ENCODE measurements around the gene PSG11.
"Not testable (repeated sequence)": the region's sequence is repeated elsewhere in the genome, so short reads cannot be mapped to it uniquely, and the experiment has no call there.

PSG11 gene

GRCh38 chr19:43026369-43026768, at the start of gene PSG11:
TSS of gene PSG11 (minus strand) at chr19:43026469. CDS start at chr19:43026372, 97 bp downstream.
- not testable (repeated sequence) for DNase-seq

- DNase-seq = not testable (repeated sequence)
Observed at GRCh38 chr19:43062418-43062817, 36.1 kb upstream of the PSG11 start.

- not testable (repeated sequence) for DNase-seq
Observed at GRCh38 chr19:43061326-43061725, 35.1 kb upstream of the PSG11 start.

- DNase-seq = not testable (repeated sequence)
Observed at GRCh38 chr19:43060254-43060653, 34.0 kb upstream of the PSG11 start.

GRCh38 chr19:43059482-43059881, 33.2 kb upstream of the PSG11 start:
- DNase-seq = not testable (repeated sequence)

GRCh38 chr19:43058440-43058839, 32.2 kb upstream of the PSG11 start:
- DNase-seq = not testable (repeated sequence)

- not testable (repeated sequence) for DNase-seq
Observed at GRCh38 chr19:43047966-43048365, 21.7 kb upstream of the PSG11 start.

GRCh38 chr19:43046578-43046977, 20.3 kb upstream of the PSG11 start:
- not testable (repeated sequence) for DNase-seq

- DNase-seq = not testable (repeated sequence)
Observed at GRCh38 chr19:43043492-43044180, 17.4 kb upstream of the PSG11 start.

GRCh38 chr19:43031645-43032044, 5.4 kb upstream of the PSG11 start:
- peak; percentile 3 for DNase-seq

GRCh38 chr19:43028866-43029265, 2.6 kb upstream of the PSG11 start:
- DNase-seq = no peak

GRCh38 chr19:43027985-43028384, 1.7 kb upstream of the PSG11 start:
- not testable (repeated sequence) for DNase-seq

GRCh38 chr19:43027061-43027460, 792 bp upstream of the PSG11 start:
- not testable (repeated sequence) for DNase-seq

GRCh38 chr19:43022098-43022497, 4.2 kb downstream of the PSG11 start:
- DNase-seq = peak; percentile 79

- DNase-seq = peak; percentile 69
Observed at GRCh38 chr19:43021629-43022028, 4.6 kb downstream of the PSG11 start.

- not testable (repeated sequence) for DNase-seq
Observed at GRCh38 chr19:43019588-43019987, 6.7 kb downstream of the PSG11 start.

GRCh38 chr19:43005841-43006240, 20.4 kb downstream of the PSG11 start:
- not testable (repeated sequence) for DNase-seq

GRCh38 chr19:43004846-43005245, 21.4 kb downstream of the PSG11 start:
- DNase-seq = not testable (repeated sequence)

- DNase-seq = not testable (repeated sequence)
Observed at GRCh38 chr19:43003634-43004033, 22.6 kb downstream of the PSG11 start.

GRCh38 chr19:43002948-43003347, 23.3 kb downstream of the PSG11 start:
- not testable (repeated sequence) for DNase-seq

- not testable (repeated sequence) for DNase-seq
Observed at GRCh38 chr19:42996161-42996560, 30.1 kb downstream of the PSG11 start.

- DNase-seq = not testable (repeated sequence)
Observed at GRCh38 chr19:42992029-42992604, 34.2 kb downstream of the PSG11 start.

GRCh38 chr19:42989851-42990250, 36.4 kb downstream of the PSG11 start:
- no peak for DNase-seq

- not testable (repeated sequence) for DNase-seq
Observed at GRCh38 chr19:42989186-42989585, 37.1 kb downstream of the PSG11 start.
